ENCODE measurements around the gene UBXN6. TPM values are rescaled to one million over a fixed set of nuclear protein-coding genes. Genes with fewer than 3 reads are reported as not detected.

The UBXN6 gene
- total RNA-seq, 1 donor from 2014 or later: 49.7 TPM

DNA sequence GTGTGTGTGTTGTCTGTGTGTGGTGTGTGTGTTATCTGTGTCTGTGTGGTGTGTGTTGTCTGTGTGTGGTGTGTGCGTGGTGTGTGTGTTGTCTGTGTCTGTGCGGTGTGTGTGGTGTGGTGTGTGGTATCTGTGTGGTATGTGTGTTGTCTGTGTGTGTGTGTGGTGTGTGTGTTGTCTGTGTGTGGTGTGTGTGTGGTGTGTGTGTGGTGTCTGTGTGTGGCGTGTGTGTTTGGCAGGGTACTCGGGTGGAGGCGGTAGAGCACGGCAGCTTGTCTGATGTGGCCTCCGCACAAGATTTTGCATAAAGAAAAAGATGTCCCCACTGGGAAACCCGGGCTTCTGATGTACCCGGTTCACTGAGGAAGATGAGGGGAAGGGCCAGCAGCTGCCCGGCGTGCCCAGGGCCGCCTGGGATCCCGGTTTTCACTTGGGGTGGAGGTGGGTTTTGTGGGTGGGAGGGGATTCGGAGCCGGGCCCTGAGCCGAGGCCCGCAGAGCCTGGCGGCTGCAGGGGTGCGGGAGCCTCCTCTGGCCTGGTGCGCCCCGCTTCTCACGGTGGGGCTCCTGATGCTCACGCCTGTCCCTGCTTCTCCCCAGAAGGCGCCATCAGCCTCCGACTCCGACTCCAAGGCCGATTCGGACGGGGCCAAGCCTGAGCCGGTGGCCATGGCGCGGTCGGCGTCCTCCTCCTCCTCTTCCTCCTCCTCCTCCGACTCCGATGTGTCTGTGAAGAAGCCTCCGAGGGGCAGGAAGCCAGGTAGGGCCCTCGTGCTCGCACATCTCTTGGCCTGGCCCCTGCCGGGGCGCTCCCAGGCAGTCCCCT is 35.7 kb upstream of the UBXN6 start:
- DNase-seq: no peak

DNA sequence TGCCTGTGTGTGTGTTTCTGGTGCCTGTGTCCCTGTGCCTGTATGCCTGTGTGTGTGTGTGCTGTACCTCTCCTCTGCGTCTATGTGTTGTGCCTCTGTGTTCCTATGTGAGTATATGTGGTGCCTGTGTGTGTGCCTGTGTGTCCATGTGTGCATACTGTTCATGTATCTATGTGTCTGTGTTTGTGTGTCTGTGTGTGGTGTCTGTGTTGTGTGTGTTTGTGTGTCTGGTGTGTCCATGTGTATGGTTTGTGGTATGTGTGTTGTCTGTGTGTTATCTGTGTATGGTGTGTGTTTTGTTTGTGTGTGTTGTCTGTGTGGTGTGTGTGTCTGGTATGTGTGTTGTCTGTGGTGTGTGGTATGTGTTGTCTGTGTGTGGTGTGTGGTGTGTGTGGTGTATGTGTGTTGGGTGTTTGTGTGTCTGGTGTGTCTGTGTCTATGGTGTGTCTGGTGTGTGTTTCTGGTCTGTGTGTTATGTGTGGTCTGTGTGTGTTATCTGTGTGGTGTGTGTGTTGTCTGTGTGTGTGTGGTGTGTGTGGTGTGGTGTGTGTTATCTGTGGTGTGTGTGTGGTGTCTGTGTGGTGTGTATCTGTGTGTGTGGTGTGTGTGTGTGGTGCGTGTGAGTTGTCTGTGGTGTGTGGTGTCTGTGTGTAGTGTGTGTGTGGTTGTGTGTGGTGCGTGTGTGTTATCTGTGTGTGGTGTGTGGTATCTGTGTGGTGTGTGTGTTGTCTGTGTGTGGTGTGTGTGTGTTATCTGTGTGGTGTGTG is 34.9 kb upstream of the UBXN6 start:
- DNase-seq: no peak

DNA sequence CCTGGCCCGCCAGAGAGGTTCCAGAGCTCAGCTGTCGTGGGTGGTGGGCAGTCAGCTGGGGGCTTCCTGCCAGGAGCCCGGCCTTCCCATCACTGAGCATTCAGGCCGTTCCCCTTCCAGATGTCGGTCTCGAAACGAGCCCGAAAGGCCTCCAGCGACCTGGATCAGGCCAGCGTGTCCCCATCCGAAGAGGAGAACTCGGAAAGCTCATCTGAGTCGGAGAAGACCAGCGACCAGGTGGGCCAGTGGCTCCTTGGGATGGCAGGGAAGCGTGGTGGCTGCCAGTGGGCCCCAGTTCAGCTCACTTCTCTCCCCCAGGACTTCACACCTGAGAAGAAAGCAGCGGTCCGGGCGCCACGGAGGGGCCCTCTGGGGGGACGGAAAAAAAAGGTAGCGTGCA is 33.9 kb upstream of the UBXN6 start:
- DNase-seq: no peak

DNA sequence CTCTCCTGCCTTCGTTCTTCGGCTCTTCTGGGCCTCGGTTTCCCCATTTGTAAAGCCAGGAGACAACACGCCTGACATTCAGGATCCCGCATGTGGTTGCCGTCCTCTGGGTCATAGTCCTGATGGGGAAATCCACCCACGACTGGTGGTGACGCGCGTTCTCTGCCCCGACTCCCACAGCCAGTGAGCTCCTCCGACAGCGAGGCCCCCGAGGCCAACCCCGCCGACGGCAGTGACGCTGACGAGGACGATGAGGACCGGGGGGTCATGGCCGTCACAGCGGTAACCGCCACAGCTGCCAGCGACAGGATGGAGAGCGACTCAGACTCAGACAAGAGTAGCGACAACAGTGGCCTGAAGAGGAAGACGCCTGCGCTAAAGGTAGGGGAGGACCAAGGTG is 30.9 kb upstream of the UBXN6 start:
- no peak for DNase-seq

DNA sequence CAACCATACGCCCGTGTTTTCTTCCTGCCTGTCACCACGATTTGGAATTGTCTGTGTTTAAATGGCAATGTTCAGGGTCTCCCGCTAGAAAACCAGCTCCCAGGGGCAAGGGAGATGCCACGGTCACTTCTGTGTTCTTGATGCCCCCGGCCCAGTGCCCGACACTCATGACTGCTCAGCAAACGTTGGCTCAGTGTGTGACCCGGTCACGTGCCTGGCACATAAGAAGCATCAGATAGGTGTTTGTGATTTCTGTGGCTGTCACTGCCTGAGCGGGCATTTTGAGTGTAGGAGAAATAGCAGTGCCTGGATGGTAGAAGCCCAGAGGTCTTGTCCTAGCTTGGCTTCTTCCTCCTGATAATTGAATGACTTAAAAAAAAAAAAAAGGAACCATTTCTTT is 30.0 kb upstream of the UBXN6 start:
- DNase-seq: no peak

DNA sequence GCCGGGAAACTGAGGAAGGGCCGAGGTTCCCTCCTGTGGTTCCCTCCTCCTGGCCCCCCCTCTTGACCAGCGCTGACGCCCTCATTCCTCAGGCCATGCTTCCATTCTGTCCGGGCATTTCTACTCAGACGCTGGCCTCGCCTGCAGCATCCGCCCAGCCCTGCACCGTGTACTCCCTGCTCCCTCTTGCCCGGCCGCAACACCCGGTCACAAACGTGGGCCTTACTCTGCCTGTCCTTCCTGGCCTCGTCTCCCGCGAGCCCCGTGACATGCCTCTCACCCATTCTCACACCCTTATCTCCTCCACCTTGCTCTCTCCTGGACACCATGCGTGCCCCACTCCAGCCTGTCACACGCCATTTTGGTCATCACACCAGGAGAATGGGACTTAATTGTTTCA is 25.8 kb upstream of the UBXN6 start:
- no peak for DNase-seq

DNA sequence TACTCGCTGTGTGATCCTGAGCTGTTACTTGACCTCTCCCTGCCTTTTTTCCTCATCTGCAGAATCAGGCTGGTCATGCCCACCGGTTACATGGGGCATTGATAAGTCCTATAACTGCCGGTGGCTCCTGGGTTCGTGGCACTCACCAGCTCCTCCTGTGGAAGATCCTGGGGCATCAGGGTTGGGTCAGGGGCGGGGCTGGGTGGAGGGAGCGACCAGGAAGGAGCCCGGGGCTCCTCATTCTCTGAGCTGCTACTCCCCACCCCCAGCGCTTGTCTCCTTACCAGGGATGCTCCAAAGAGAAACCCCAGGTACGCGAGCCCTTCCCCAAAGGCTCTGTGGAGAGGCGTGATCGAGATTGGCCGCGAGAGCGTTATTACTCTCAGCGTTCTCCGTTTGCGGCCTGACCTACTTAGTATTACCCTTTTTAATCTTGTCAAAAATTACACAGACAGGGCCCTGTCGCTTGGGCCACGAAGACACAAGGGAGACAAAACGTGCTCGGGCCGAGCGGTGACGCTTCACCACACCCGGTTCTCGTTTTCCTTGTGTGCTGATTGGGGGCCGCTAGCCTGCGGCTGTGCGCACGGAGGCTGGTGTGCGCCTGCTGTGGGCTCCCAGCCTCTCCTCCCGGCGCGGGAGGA is 25.2 kb upstream of the UBXN6 start:
- no peak for DNase-seq

DNA sequence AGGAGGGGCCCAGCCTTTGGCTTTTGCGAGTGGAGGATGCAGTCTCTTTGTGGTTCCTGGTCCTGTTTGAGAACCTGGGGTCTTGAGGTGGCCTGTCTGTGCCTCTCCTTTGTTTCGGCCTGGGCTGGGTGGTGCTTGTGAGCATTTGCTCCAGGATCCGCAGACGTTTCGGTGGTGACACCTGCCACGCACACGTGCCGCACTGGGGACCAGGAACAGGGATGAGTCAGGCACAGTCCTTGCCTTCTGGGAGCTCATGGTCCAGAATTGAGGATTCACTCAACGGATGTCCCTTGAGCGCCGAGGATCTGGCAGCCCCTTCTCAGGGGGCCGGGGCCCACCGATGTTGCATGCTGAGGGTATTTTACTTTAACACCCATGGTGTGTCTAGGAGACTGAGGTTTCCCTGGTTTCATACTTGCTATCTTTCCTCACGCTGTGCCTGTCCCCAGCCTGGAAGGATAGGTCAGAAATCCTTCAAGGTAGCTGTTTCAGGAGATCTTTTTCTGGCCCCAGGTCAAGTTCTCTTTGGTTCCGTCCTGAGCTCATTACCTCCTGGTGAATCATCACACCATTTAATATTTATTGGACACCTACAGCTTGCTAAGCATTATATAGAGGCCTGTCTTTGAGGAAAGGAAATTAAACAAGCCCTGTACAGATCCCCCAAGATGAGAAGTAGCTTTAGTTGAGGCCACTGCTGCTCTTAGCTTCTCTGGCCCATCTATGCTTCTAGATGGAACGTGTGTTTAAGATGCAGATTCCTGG is 19.6 kb upstream of the UBXN6 start:
- DNase-seq: no peak

DNA sequence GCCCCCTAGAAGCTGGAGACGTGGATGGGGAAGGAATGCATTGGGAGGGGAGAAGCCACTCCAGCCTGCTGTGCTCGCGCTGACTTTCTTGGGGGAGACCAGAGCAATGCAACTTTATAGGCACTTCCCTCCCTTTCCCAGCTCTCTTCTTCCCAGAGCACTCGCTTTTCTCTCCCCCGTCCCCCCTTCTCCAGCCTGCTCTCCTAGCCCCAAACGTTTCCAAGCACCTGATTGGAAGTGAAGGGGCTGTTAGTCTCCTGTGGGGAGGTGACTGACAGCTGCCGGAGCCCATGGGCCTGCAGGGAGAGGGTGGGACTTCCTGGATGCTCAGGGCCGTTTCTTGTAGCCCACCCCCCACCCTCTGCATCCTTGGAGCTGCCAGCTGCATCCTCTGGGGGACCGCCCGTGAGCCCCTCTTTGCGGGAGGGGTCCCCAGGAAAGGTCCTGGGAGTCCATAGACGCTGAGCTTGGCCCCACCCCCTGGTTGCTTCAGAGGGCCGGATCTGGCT is 17.0 kb upstream of the UBXN6 start:
- DNase-seq: peak; percentile 52

DNA sequence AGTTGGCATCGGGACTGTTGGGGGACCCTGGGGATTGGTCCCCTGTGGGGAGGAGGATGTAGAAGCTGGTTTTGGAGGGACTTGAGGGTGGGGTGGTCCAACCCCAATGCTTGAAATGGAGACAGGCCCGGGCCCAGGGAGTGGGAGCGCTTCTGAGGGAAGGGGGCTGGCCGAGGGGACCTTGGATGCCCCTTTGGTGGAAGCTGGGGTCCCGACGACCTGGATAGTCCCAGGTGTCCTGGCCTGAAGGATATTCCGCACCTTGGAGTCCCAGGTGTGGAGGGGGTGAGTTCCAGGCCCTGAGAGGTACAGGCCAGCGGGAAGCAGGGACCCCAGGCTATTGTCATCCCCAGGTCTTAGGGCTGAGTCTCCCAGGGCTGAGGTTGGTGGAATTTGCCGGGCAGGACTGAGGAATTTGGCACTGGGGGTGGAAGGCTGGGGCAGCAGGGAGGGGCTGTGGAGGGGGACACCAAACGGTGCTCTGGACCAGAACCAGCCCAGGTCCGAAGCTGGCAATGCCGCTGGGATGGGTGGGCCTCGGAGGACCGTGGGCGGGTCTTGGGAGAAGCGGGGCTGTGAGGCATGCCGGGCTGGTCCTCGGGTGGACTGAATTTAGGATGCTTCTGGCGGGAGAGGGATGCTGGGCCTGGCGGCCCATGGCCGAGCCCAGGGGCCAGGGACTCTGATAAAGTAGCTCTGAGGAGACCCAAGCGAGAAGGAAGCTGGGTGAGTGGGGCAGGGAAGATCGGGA is 16.3 kb upstream of the UBXN6 start:
- no peak for DNase-seq

DNA sequence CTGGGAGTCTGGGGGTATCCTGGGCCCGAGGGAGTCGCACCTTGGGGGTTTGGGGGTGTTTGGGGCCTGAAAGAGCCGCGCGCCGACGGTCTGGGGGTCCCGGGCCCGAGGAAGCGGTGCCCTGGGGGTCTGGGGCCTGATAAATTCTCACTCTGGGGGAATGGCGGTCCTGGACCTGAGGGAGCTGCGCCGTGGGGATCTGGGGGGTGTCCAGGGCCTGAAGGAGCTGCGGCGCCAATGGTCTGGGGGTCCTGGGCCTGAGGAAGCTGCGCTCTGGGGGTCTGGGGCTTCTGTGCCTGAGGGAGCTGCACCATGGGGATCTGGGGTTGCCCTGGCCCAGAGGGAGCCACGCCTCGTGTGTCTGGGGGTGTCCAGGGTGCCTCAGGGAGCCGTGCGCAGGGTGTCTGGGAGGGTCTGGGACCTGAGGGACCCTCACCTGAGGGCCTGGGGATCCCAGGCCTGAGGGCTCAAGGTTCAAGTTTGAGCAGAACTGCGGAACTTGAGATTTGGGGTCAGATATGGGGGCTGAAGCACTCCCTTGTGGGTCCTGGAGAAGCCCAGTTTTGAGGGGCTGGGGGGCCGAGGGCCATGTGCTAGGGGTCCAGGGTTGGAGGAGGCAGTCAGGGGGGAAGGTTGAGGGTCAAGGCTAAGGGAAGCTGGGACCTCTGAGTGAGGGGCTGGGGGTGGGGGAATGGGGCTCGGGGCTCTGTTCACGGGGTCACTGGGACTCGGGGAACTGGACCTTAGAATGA is 15.6 kb upstream of the UBXN6 start:
- no peak for DNase-seq

DNA sequence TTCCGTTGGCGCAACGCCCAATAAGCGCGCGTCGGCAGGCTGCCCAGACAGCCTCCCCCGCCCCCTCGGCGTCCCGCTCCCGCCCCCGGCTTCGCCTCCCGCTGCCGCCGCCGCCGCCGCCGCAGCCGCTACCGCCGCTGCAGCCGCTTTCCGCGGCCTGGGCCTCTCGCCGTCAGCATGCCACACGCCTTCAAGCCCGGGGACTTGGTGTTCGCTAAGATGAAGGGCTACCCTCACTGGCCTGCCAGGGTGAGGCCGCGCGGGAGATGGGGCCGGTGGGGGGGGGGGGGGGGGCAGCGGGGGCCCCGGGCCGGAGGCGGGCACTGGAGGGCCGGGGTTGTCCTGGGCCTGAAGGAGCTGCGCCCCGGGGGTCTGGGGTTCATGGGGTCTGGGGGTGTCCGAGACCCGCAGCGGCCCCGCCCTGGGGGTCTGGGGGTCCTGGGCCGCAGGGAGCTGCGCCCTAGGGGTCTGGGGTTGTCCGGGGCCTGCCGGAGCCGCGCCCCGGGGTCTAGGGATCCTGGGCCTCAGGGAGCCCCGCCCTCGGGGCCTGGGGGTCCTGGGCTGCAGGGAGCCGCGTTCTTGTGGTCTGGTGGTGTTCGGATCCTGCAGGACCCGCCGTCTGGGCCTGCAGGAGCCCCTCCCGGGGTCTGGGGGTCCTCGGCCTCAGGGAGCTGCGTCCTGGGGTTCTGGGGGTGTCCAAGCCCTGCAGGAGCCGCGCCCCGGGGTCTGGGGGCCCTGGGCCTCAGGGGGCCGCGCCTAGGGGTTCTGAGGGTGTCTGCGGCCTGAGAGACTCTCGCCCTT is 14.8 kb upstream of the UBXN6 start, which contains the start of gene HDGFL2:
Gene HDGFL2, plus strand, starts transcription at position 124 of the 801 bp plus-strand sequence. Its CDS starts 54 bp downstream, at position 178.
- DNase-seq: no peak

DNA sequence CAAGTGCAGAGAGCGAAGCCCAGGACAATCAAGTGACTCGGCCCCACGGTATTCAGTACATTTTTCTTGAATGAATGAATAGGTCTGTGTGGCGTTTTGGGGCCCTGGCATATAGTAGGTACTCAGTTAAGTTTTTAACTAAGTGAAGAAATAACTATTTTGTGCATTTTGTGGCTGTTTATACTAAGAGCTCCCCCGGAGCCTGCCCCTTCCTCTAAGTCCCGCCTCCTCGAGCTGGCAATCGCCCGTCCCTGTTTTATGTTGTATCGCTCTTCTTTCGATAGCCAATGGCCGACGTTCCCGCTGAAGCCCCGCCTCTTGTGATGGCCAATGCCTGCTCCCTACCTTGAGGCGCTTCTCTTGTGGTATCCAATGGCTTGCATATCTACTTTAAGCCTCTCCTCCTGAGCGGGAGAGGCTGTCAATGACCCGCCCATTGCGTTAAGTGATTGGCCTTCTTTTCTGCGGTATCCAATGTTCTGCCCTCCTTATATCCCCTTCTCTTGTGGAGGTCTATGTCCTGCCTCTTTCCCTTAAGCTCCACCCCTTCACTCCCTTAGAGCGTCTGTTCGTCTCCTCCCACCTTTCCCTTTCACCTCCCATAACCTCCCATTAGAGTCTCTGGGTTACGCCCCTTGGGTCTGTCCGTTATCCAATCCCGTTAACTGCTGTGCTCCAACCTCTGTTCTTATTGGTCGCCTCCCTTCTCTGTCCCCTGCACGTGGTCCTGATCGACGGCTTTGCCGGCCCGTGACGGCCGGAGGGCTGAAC is 14.0 kb upstream of the UBXN6 start:
- peak; percentile 100 for DNase-seq

DNA sequence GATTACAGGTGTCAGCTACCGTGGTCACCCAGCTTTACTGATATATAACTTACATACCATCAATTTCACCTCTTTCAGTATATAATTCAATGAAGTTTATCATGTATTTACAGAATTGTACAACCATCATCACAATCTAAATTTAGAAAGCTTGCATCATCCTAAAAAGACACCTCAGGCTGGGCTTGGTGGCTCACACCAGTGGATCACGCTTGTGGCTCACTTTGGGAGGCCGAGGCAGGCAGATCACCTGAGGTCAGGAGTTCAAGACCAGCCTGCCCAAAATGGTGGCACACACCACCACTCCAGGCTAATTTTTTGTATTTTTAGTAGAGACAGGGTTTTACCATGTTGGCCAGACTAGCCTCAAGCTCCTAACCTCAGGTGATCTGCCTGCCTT is 10.2 kb upstream of the UBXN6 start:
- no peak for DNase-seq

DNA sequence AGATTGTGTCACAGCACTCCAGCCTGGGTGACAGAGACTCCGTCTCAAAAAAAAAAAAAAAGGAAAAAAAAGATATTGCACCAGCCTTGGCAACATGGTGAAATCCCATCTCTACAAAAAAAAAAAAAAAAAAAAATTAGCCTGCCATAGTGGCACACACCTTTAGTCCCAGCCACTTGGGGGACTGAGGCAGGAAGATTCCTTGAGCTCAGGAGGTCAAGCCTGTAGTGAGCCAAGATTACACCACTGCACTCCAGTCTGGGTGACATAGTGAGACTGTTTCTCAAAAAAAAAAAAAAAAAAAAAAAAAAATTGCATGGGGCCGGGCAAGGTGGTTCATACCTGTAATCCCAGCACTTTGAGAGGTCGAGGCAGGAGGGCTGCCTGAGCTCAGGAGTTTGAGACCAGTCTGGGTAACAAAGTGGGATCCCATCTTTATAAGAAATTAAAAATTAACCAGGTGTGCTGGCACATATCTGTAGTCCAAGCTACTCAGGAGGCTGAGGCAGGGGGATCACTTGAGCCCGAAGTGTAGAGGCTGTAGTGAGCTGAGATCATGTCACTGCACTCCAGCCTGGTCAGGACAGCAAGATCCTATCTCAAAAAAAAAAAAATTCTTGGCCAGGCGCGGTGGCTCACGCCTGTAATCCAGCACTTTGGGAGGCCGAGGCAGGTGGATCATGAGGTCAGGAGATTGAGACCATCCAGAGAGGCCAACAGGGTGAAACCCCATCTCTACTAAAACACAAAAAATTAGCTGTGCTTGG is 7.4 kb upstream of the UBXN6 start:
- DNase-seq: no peak

DNA sequence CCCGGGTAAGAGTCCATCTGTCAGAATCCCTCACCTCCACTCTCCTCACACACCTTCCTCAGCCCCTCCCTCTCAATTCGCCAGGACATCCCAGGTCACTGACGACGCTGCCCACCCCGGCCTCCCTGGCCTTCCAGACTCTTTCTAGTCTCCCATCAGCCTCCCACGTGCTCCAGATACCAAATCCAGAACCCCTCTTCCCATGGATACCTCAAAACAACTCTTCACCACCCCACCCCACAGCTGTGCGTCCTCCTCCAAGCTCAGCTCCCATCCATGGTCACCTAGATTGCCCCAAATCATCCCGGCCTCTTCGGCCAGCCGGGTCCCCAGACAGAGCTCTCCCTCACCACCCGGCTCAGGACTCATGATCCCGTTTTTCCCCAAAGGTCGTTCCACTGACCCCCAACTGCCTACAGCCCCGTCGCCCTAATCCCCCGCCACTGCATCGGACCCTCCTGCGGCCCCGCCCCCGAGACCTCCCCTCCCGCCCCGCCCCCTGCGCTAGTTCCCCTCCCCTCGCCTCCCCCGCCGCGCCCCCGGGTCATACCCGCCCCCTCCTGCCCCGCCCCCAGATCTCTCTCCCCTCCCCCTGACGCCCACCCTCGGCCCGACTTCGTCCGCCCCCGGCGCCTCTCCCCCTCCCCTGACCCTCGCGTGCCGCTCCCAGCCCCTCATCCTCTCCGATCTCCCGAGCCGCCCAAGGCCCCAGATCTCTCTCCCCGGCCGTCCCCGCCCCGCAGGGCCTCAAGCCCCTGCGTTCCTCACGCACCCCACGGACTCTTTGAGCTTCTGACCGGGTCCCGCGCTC is 546 bp downstream of the UBXN6 start:
- peak; percentile 75 for DNase-seq

DNA sequence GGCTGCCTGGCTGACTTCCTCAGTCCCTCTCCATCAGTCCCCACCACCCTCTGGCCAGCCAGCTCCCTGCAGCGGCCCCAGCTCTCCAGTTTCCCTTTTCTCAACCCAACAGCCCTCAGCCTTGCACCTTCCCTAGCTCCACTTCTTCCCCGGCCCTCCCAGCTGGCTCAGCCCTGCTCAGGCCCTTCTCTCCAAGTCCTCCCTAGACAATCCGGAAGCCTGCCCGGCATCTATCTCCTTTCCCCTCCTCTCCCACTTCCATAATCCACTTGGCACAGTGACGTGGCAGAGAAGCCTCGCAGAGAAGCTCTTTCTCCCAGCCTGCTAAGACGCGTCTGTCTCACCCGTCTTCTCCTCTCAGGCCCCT is 1.1 kb downstream of the UBXN6 start:
- DNase-seq: peak; percentile 75
